HepG2 (cell line): ENCODE results near the gene PCYT2. TPM values are rescaled to one million over a fixed set of nuclear protein-coding genes. Genes with fewer than 3 reads are reported as not detected.

Experiments
- ATAC-seq: fragments of 200-7000 bp; cut with Tn5 transposase; 3 replicates; pipeline ENCODE4 v1.9.1; 2020; ENCODE audit warnings: mild to moderate bottlenecking, moderate library complexity
- BruUV-seq: library from RNA; stranded (reverse); fragments of 400-500 nt; replicated peaks from 2 replicates; lab custom pipeline; 2021; lab: Mats Ljungman, UMichigan
- CTCF ChIA-PET: fragments of 300-600 bp; formaldehyde crosslinking; extraction: SDS; loops from one replicate; lab custom pipeline; 2021; ENCODE audit warnings: low total read pairs, inconsistent platforms, low intra/inter-chr PET ratio; lab: Yijun Ruan, JAX
- POLR2A ChIA-PET: fragments of 350-600 bp; sonication (Branson Sonifier 250); formaldehyde crosslinking; loops from one replicate; lab custom pipeline; 2020; ENCODE audit warnings: antibody characterized with exemption, inconsistent platforms; lab: Yijun Ruan, JAX
- DNase-seq: peaks from one replicate; pipeline ENCODE4 v3.0.0-alpha.2; 2015; ENCODE audit warnings: low spot score
- FAIRE-seq: peaks from 3 replicates; lab custom pipeline; 2011; peaks lifted over from hg19 to GRCh38; lab: Jason Lieb, UNC
- H2AFZ ChIP-seq: one replicate; pipeline ENCODE4 v1.6.1; 2011; ENCODE audit warnings: low read length, inconsistent platforms
- H3K27ac ChIP-seq: fragments of 300-600 bp; 3 replicates; pipeline ENCODE4 v1.8.0; 2011; ENCODE audit warnings: mixed run types, mild to moderate bottlenecking, mixed read lengths, low read length, inconsistent platforms; ENCODE audit not compliant: insufficient read depth; ENCODE audit errors: extremely low read length
- H3K27me3 ChIP-seq, 2 experiments: fragments of 200-600 bp in 1 of 2; 2 replicates in 1 of 2; 3 replicates in 1 of 2; pipeline versions ENCODE4 v1.6.0 to v1.8.0; 2011; ENCODE audit warnings: low read length in 2 of 2, mild to moderate bottlenecking in 2 of 2, moderate library complexity in 2 of 2, inconsistent platforms in 1 of 2; ENCODE audit not compliant: insufficient read depth in 2 of 2, control insufficient read depth in 1 of 2
- H3K36me3 ChIP-seq, 2 experiments: fragments of 200-600 bp in 1 of 2; replicated peaks in 1 of 2; 2 replicates in 1 of 2; 3 replicates in 1 of 2; pipeline versions ENCODE4 v1.5.1 to v1.8.0; 2011; ENCODE audit warnings: low read length in 2 of 2, inconsistent platforms in 1 of 2; ENCODE audit not compliant: insufficient read depth in 2 of 2, control insufficient read depth in 1 of 2
- H3K4me1 ChIP-seq: 2 replicates; pipeline ENCODE4 v1.5.1; 2012; ENCODE audit warnings: low read length, inconsistent platforms; ENCODE audit not compliant: insufficient read depth
- H3K4me2 ChIP-seq: 2 replicates; pipeline ENCODE4 v1.6.0; 2011; ENCODE audit warnings: low read depth, low read length, inconsistent platforms
- H3K4me3 ChIP-seq, 3 experiments: fragments of 200-600 bp in 1 of 3; sonication (generic), shearing (Covaris generic) in 1 of 3; replicated peaks in 1 of 3; 2 replicates each; pipeline ENCODE4 v1.5.1; 2011 to 2016; ENCODE audit warnings: low read length in 3 of 3, inconsistent platforms in 2 of 3, low read depth in 2 of 3, mild to moderate bottlenecking in 2 of 3, control low read depth in 1 of 3, mixed read lengths in 1 of 3; ENCODE audit not compliant: insufficient read depth in 1 of 3
- H3K79me2 ChIP-seq: one replicate; pipeline ENCODE4 v1.6.1; 2011; ENCODE audit warnings: low read length, inconsistent platforms; ENCODE audit not compliant: insufficient read depth
- H3K9ac ChIP-seq: 2 replicates; pipeline ENCODE4 v1.6.0; 2011; ENCODE audit warnings: mild to moderate bottlenecking, low read depth, low read length, inconsistent platforms; ENCODE audit not compliant: insufficient read depth
- H3K9me3 ChIP-seq: 2 replicates; pipeline ENCODE4 v1.5.1; 2012; ENCODE audit warnings: mild to moderate bottlenecking, low read length
- H4K20me1 ChIP-seq: 2 replicates; pipeline ENCODE4 v1.6.0; 2011; ENCODE audit warnings: inconsistent platforms, mild to moderate bottlenecking, low read length, moderate library complexity; ENCODE audit not compliant: insufficient read depth
- AGO2 ChIP-seq: fragments of 200-400 bp; formaldehyde crosslinking; optimal IDR thresholded peaks from 2 replicates; pipeline ENCODE3; 2017; ENCODE audit warnings: mild to moderate bottlenecking, low read depth, low read length, moderate library complexity
- CBFB ChIP-seq: sonication (generic); formaldehyde crosslinking; IDR thresholded peaks from 2 replicates; pipeline ENCODE4 v1.4.0; 2020; ENCODE audit warnings: missing genetic modification reagents
- FOXA3 ChIP-seq: IDR thresholded peaks from 2 replicates; pipeline ENCODE4 v1.6.1; 2016; ENCODE audit warnings: missing genetic modification reagents, missing compliant biosample characterization
- NFKBIZ ChIP-seq: IDR thresholded peaks from 2 replicates; pipeline ENCODE4 v1.6.1; 2018; ENCODE audit warnings: missing genetic modification reagents, missing compliant biosample characterization
- NR2C2 ChIP-seq: sonication (generic); formaldehyde crosslinking; IDR thresholded peaks from 2 replicates; pipeline ENCODE4 v1.4.0; 2020; ENCODE audit warnings: missing genetic modification reagents, mild to moderate bottlenecking, moderate library complexity, borderline replicate concordance
- PPARG ChIP-seq: conservative IDR thresholded peaks from 2 replicates; pipeline ENCODE4 v1.6.1; 2016; ENCODE audit warnings: missing biosample characterization, missing genetic modification reagents
- RBFOX2 ChIP-seq: fragments of 200-400 bp; formaldehyde crosslinking; IDR thresholded peaks from 2 replicates; pipeline ENCODE4 v1.6.1; 2017; ENCODE audit warnings: low read depth, mild to moderate bottlenecking, low read length
- SIX4 ChIP-seq: sonication (generic); formaldehyde crosslinking; IDR thresholded peaks from 2 replicates; pipeline ENCODE4 v1.4.0; 2020; ENCODE audit warnings: missing genetic modification reagents
- SP5 ChIP-seq: IDR thresholded peaks from 2 replicates; pipeline ENCODE4 v1.6.1; 2016; ENCODE audit warnings: low read depth, borderline replicate concordance
- ZNF296 ChIP-seq: sonication (generic); formaldehyde crosslinking; conservative IDR thresholded peaks from 2 replicates; pipeline ENCODE4 v1.5.0; 2020; ENCODE audit warnings: mild to moderate bottlenecking, missing genetic modification reagents
- ZNF460 ChIP-seq: sonication (generic); formaldehyde crosslinking; IDR thresholded peaks from 2 replicates; pipeline ENCODE4 v1.5.1; 2020; ENCODE audit warnings: missing genetic modification reagents, mild to moderate bottlenecking, borderline replicate concordance
- ZNF501 ChIP-seq: sonication (generic); formaldehyde crosslinking; IDR thresholded peaks from 2 replicates; pipeline ENCODE4 v1.5.1; 2020; ENCODE audit warnings: mild to moderate bottlenecking, moderate library complexity, missing genetic modification reagents
- ZNF543 ChIP-seq: sonication (generic); formaldehyde crosslinking; IDR thresholded peaks from 2 replicates; pipeline ENCODE4 v1.4.0; 2020; ENCODE audit warnings: mild to moderate bottlenecking, missing genetic modification reagents
- WGBS: methylation state at CpG from one replicate; pipeline ENCODE4 v1.1.6; 2017; ENCODE audit warnings: low lambda C conversion rate; 5-methylcytosine and 5-hydroxymethylcytosine counted together
- in situ Hi-C: cut with HindIII; loops from 2 replicates; pipeline ENCODE4 v1.10.0; 2017; ENCODE audit warnings: low pct_unique_long_range_greater_than_20kb; ENCODE audit not compliant: extremely low pct_ligation_motif_present
- intact Hi-C: fragments of 100-400 bp; cut with micrococcal nuclease; formaldehyde crosslinking; loops from one replicate; pipeline ENCODE4 v1.10.0; 2022; ENCODE audit not compliant: unreplicated experiment
- polyA plus RNA-seq, 8 experiments: library from polyadenylated mRNA; depleted of rRNA in 3 of 8; stranded (reverse) in 7 of 8; unstranded in 1 of 8; fragments of >200 nt; fragmentation: Illumina TruSeq in 4 of 8; extraction: Trizol in 4 of 8; gene quantifications; 2 replicates each; pipeline versions ENCODE4 v1.2.1 to v1.2.3, GENCODE V29; 2011 to 2016; ENCODE audit warnings: low read depth in 4 of 8, missing spikeins in 1 of 8, mixed read lengths in 1 of 8; ENCODE audit not compliant: insufficient read depth in 1 of 8
- total RNA-seq, 5 experiments: library from RNA; depleted of rRNA; stranded (reverse); fragments of >200 nt; fragmentation: Illumina TruSeq; extraction: Trizol; gene quantifications; 2 replicates each; pipeline ENCODE4 v1.2.3, GENCODE V29; 2016; ENCODE audit warnings: low read depth in 1 of 5
- TF ChIP-seq, protein P1 (sequence below): sonication (generic); formaldehyde crosslinking; IDR thresholded peaks from 2 replicates; pipeline ENCODE4 v1.4.0; 2020; ENCODE audit warnings: missing genetic modification reagents
- TF ChIP-seq, protein P2 (sequence below): sonication (generic); IDR thresholded peaks from 2 replicates; pipeline ENCODE4 v1.6.1; 2016; ENCODE audit warnings: low read depth, borderline replicate concordance
- TF ChIP-seq, protein P3 (sequence below): sonication (generic); formaldehyde crosslinking; IDR thresholded peaks from 2 replicates; pipeline ENCODE4 v1.4.0; 2020; ENCODE audit warnings: missing genetic modification reagents
- TF ChIP-seq, protein P4 (sequence below): sonication (generic); formaldehyde crosslinking; IDR thresholded peaks from 2 replicates; pipeline ENCODE4 v1.4.0; 2020; ENCODE audit warnings: missing genetic modification reagents

Gene PCYT2
- total and polyA plus RNA-seq, 2 of the 13 experiments (the other 11 are each of a cell fraction or from before 2014, with no cell fraction given) = 147 to 297 TPM

DNA sequence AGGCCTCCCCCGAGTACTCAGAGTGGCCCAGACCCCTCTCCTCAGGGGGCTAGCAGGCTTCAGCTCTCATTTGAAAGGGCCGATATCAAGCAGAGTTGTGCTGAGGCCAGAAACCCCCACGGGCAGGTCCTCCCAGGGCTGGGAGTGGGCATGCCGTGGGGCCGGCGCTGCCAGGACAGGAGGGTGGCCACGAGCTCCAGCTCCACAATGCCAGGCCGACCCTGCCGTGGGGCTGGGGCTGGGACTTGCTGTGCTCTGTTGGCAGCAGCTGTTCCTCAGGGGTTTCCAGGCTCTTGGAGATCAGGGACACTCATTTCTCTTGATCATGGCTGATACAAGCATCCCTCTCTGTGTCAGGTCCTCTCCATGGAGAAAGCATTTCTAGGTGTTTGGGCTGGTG lies 12.3 kb downstream of the PCYT2 start:
- no peak overlapping the region for H3K9ac ChIP-seq
- peak; percentile 1 for ATAC-seq
- TF ChIP-seq NR2C2 (CRISPR knock-in tag) = no peak
- TF ChIP-seq CBFB (CRISPR knock-in tag) = no peak
- no peak for TF ChIP-seq FOXA3 (CRISPR knock-in tag)
- peak; percentile 51; the same call in 1 of the 2 replicates for TF ChIP-seq RBFOX2
- TF ChIP-seq, protein P1, sequence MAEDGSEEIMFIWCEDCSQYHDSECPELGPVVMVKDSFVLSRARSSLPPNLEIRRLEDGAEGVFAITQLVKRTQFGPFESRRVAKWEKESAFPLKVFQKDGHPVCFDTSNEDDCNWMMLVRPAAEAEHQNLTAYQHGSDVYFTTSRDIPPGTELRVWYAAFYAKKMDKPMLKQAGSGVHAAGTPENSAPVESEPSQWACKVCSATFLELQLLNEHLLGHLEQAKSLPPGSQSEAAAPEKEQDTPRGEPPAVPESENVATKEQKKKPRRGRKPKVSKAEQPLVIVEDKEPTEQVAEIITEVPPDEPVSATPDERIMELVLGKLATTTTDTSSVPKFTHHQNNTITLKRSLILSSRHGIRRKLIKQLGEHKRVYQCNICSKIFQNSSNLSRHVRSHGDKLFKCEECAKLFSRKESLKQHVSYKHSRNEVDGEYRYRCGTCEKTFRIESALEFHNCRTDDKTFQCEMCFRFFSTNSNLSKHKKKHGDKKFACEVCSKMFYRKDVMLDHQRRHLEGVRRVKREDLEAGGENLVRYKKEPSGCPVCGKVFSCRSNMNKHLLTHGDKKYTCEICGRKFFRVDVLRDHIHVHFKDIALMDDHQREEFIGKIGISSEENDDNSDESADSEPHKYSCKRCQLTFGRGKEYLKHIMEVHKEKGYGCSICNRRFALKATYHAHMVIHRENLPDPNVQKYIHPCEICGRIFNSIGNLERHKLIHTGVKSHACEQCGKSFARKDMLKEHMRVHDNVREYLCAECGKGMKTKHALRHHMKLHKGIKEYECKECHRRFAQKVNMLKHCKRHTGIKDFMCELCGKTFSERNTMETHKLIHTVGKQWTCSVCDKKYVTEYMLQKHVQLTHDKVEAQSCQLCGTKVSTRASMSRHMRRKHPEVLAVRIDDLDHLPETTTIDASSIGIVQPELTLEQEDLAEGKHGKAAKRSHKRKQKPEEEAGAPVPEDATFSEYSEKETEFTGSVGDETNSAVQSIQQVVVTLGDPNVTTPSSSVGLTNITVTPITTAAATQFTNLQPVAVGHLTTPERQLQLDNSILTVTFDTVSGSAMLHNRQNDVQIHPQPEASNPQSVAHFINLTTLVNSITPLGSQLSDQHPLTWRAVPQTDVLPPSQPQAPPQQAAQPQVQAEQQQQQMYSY (CRISPR knock-in tag) = no peak
- TF ChIP-seq, protein P2, sequence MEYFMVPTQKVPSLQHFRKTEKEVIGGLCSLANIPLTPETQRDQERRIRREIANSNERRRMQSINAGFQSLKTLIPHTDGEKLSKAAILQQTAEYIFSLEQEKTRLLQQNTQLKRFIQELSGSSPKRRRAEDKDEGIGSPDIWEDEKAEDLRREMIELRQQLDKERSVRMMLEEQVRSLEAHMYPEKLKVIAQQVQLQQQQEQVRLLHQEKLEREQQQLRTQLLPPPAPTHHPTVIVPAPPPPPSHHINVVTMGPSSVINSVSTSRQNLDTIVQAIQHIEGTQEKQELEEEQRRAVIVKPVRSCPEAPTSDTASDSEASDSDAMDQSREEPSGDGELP = no peak
- TF ChIP-seq, protein P3, sequence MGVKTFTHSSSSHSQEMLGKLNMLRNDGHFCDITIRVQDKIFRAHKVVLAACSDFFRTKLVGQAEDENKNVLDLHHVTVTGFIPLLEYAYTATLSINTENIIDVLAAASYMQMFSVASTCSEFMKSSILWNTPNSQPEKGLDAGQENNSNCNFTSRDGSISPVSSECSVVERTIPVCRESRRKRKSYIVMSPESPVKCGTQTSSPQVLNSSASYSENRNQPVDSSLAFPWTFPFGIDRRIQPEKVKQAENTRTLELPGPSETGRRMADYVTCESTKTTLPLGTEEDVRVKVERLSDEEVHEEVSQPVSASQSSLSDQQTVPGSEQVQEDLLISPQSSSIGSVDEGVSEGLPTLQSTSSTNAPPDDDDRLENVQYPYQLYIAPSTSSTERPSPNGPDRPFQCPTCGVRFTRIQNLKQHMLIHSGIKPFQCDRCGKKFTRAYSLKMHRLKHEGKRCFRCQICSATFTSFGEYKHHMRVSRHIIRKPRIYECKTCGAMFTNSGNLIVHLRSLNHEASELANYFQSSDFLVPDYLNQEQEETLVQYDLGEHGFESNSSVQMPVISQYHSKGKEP (CRISPR knock-in tag) = no peak
- TF ChIP-seq PPARG (CRISPR knock-in tag) = no peak
- TF ChIP-seq NFKBIZ (CRISPR knock-in tag) = no peak
- TF ChIP-seq SIX4 (CRISPR knock-in tag) = no peak
- no peak for TF ChIP-seq ZNF296 (CRISPR knock-in tag)
- no peak for TF ChIP-seq SP5
- TF ChIP-seq ZNF543 (CRISPR knock-in tag) = no peak
- TF ChIP-seq ZNF460 (CRISPR knock-in tag) = no peak
- TF ChIP-seq, protein P4, sequence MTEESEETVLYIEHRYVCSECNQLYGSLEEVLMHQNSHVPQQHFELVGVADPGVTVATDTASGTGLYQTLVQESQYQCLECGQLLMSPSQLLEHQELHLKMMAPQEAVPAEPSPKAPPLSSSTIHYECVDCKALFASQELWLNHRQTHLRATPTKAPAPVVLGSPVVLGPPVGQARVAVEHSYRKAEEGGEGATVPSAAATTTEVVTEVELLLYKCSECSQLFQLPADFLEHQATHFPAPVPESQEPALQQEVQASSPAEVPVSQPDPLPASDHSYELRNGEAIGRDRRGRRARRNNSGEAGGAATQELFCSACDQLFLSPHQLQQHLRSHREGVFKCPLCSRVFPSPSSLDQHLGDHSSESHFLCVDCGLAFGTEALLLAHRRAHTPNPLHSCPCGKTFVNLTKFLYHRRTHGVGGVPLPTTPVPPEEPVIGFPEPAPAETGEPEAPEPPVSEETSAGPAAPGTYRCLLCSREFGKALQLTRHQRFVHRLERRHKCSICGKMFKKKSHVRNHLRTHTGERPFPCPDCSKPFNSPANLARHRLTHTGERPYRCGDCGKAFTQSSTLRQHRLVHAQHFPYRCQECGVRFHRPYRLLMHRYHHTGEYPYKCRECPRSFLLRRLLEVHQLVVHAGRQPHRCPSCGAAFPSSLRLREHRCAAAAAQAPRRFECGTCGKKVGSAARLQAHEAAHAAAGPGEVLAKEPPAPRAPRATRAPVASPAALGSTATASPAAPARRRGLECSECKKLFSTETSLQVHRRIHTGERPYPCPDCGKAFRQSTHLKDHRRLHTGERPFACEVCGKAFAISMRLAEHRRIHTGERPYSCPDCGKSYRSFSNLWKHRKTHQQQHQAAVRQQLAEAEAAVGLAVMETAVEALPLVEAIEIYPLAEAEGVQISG (CRISPR knock-in tag) = no peak
- peak; percentile 59 for TF ChIP-seq AGO2
- TF ChIP-seq ZNF501 (CRISPR knock-in tag) = no peak

More for the DNA sequence above, 12.3 kb downstream of the PCYT2 start:
- ChIA-PET CTCF (no interaction called here), POLR2A (interaction anchor here (1.0 kb wide), 1 partner anchor 11 kb away, joined by 4 read pairs; no protein-coding TSS in a partner anchor)
- H3K79me2 ChIP-seq = no peaks in the 10 kb centered on the region
- H3K4me3 ChIP-seq = no peak overlapping the region
- no peaks in the 10 kb centered on the region for H3K27me3 ChIP-seq
- WGBS = 80% methylated on average over 1 of the region's 9 CpGs
- DNase-seq (no peak), FAIRE-seq (no peak)
- no peaks in the 10 kb centered on the region for H3K9me3 ChIP-seq
- H3K36me3 ChIP-seq = peaks cover 17 to 35% of the 10 kb centered on the region in 2 experiments; a peak in 4 of 5 replicates
- intact Hi-C loops (no loop called here), in situ Hi-C loops (no loop called here)
- H3K4me2 ChIP-seq = no peak overlapping the region
- peaks cover 16% of the 10 kb centered on the region for H3K4me1 ChIP-seq
- peaks cover under 1% of the 10 kb centered on the region; the same call in 1 of the 2 replicates for H4K20me1 ChIP-seq
- no peak overlapping the region for H2AFZ ChIP-seq
- H3K27ac ChIP-seq = no peak overlapping the region
- BruUV-seq = no TSS peak
